SK-N-SH treated with all-trans-retinoic acid at 6 μM for 48 hours (cell line): ENCODE results near the gene ALDOA.

Experiments
- ATAC-seq: fragments of 200-7000 bp; cut with Tn5 transposase; 3 replicates; pipeline ENCODE4 v1.9.1; 2020; ENCODE audit warnings: mild to moderate bottlenecking, moderate library complexity
- CREB5 ChIP-seq: fragments of 250-450 bp; sonication (Bioruptor Pico); IDR thresholded peaks from 2 replicates; pipeline ENCODE4 v1.5.1; 2020; ENCODE audit warnings: low read depth, mild to moderate bottlenecking, moderate library complexity
- CSDC2 ChIP-seq: fragments of 250-450 bp; sonication (Bioruptor Pico); IDR thresholded peaks from 2 replicates; pipeline ENCODE4 v1.5.0; 2020; ENCODE audit warnings: mild to moderate bottlenecking, moderate library complexity
- CSRNP3 ChIP-seq: fragments of 250-450 bp; sonication (Bioruptor Pico); IDR thresholded peaks from 2 replicates; pipeline ENCODE4 v1.5.1; 2021; ENCODE audit warnings: mild to moderate bottlenecking, moderate library complexity
- ISL1 ChIP-seq: fragments of 250-450 bp; sonication (Bioruptor Pico); IDR thresholded peaks from 2 replicates; pipeline ENCODE4 v2.1.2; 2022; ENCODE audit warnings: mild to moderate bottlenecking, moderate library complexity
- OSR1 ChIP-seq: fragments of 250-450 bp; sonication (Bioruptor Pico); IDR thresholded peaks from 2 replicates; pipeline ENCODE4 v1.8.0; 2022; ENCODE audit warnings: moderate library complexity, mild to moderate bottlenecking, inconsistent platforms
- POU6F1 ChIP-seq: fragments of 250-450 bp; sonication (Bioruptor Pico); IDR thresholded peaks from 2 replicates; pipeline ENCODE4 v1.8.0; 2021; ENCODE audit warnings: low read depth, mild to moderate bottlenecking, moderate library complexity, borderline replicate concordance
- RARB ChIP-seq: fragments of 250-450 bp; sonication (Bioruptor Pico); IDR thresholded peaks from 2 replicates; pipeline ENCODE4 v1.8.0; 2021; ENCODE audit warnings: mild to moderate bottlenecking, moderate library complexity
- TCF4 ChIP-seq: fragments of 250-450 bp; sonication (Bioruptor Pico); IDR thresholded peaks from 2 replicates; pipeline ENCODE4 v1.8.0; 2021; ENCODE audit warnings: mild to moderate bottlenecking, moderate library complexity, borderline replicate concordance
- TSHZ2 ChIP-seq: fragments of 250-450 bp; sonication (Bioruptor Pico); IDR thresholded peaks from 2 replicates; pipeline ENCODE4 v1.5.0; 2020; ENCODE audit warnings: mild to moderate bottlenecking, moderate library complexity
- ZC3H10 ChIP-seq: fragments of 250-450 bp; sonication (Bioruptor Pico); IDR thresholded peaks from 2 replicates; pipeline ENCODE4 v1.5.1; 2021; ENCODE audit warnings: mild to moderate bottlenecking, moderate library complexity
- ZFP3 ChIP-seq: fragments of 250-450 bp; sonication (Bioruptor Pico); IDR thresholded peaks from 2 replicates; pipeline ENCODE4 v1.5.0; 2020; ENCODE audit warnings: mild to moderate bottlenecking, moderate library complexity
- ZFP30 ChIP-seq: fragments of 450-650 bp; formaldehyde crosslinking; IDR thresholded peaks from 2 replicates; pipeline ENCODE4 v1.5.0; 2022; ENCODE audit warnings: mild to moderate bottlenecking, moderate library complexity
- ZNF70 ChIP-seq: fragments of 450-650 bp; formaldehyde crosslinking; IDR thresholded peaks from 2 replicates; pipeline ENCODE4 v1.5.0; 2020; ENCODE audit warnings: mild to moderate bottlenecking, moderate library complexity
- ZNF8 ChIP-seq: fragments of 450-650 bp; formaldehyde crosslinking; IDR thresholded peaks from 2 replicates; pipeline ENCODE4 v1.5.0; 2020; ENCODE audit warnings: mild to moderate bottlenecking, moderate library complexity

The ALDOA gene

GRCh38 chr16:30096105-30096861, 30.7 kb downstream of the ALDOA start, which contains the start of gene YPEL3:
YPEL3 (minus strand) TSS chr16:30096213; CDS start chr16:30095482, 731 bp downstream.
- peak; percentile 40 for ATAC-seq
- TF ChIP-seq POU6F1 (CRISPR knock-in tag) = no peak
- TF ChIP-seq CREB5 (CRISPR knock-in tag) = no peak

- ATAC-seq = no peak
- no peak for TF ChIP-seq ZNF70 (CRISPR knock-in tag)
- TF ChIP-seq OSR1 (CRISPR knock-in tag) = no peak
- no peak for TF ChIP-seq CSRNP3 (CRISPR knock-in tag)
- TF ChIP-seq TSHZ2 (CRISPR knock-in tag) = no peak
- TF ChIP-seq CSDC2 (CRISPR knock-in tag) = no peak
- no peak for TF ChIP-seq ZFP30 (CRISPR knock-in tag)
- TF ChIP-seq ZFP3 (CRISPR knock-in tag) = no peak
- TF ChIP-seq ISL1 = no peak
- TF ChIP-seq POU6F1 (CRISPR knock-in tag) = no peak
- no peak for TF ChIP-seq ZNF8 (CRISPR knock-in tag)
- TF ChIP-seq, all 23 proteins: peak for 0
Observed at GRCh38 chr16:30096862-30097563, 31.5 kb downstream of the ALDOA start.

GRCh38 chr16:30104090-30104489, 38.5 kb downstream of the ALDOA start:
- no peak for TF ChIP-seq ZC3H10
- TF ChIP-seq TSHZ2 (CRISPR knock-in tag) = no peak
- no peak for TF ChIP-seq ZNF70 (CRISPR knock-in tag)
- no peak for TF ChIP-seq ZFP30 (CRISPR knock-in tag)
- TF ChIP-seq TCF4 (CRISPR knock-in tag) = no peak
- no peak for TF ChIP-seq ZFP3 (CRISPR knock-in tag)
- no peak for TF ChIP-seq RARB (CRISPR knock-in tag)
- ATAC-seq = no peak
